SIG-M5 treated with dmso at 0.1 percent for 504 hours (cell line): Measurements from ENCODE around the gene CMKLR1.

ENCODE experiments used
- DNase-seq: peaks from one replicate; lab custom pipeline; 2025; ENCODE audit not compliant: unreplicated experiment; lab: John Stamatoyannopoulos, UW

The CMKLR1 gene

DNA sequence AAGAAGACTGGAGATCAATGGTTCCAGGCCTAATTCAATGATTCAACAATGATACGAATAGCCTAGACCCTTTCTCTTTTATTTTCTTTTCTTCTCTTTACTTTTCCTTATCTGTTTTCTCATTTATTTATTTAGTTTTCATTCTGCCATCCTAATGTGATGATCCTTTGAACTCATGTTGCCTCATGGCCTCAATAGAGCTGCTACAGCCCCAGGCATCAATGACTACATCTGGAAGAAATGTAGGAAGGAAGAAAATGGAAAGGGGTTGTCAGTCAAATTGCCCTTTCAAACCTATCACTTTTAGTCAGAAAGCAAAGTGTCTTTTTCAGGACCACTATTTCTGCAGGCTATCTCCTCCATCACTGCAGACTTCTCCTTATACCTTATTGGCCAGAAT, 69.9 kb downstream of the CMKLR1 start:
- DNase-seq = no peak

- DNase-seq = no peak
Measured at GRCh38 chr12:108268397-108268796, 70.7 kb downstream of the CMKLR1 start.

GRCh38 chr12:108267450-108267849, 71.7 kb downstream of the CMKLR1 start:
- no peak for DNase-seq

- no peak for DNase-seq
Measured at GRCh38 chr12:108266131-108266530, 73.0 kb downstream of the CMKLR1 start.

DNA sequence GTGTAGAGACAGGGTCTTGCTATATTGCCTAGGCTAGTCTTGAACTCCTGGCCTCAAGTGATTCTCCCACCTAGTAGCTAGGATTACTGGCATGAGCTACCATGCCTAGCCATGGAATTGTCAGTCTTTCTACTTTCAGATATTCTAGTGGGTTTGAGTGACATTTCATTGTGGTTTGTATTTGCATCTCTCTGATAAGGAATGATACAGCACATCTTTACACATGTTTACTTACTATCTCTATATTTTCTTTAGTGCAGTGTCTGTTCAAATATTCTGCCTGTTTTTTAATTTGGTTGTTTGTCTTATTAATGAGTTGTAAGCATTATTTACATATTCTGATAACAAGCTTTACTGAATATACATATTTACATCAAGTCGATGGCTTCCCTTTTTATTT, 73.6 kb downstream of the CMKLR1 start:
- DNase-seq = no peak

- DNase-seq = no peak
Measured at GRCh38 chr12:108260969-108261368, 78.1 kb downstream of the CMKLR1 start.

DNA sequence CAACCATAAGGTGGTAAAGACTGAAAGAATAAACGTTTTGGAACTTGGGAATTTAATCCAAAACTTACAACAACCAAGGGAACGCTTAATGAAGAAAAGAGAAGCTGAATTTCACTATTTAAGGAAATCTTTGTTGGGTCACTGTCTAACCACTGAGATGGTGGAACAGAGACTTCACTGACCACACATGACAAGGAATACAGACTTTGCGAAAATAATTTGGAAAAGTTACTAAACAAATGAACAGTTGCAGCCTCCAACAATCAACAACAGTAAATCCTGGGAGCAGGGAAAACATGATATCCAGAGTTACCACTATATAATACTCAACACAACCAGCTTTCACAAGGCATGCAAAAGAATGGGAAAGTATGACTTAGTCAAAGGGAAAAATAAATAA, 79.1 kb downstream of the CMKLR1 start:
- no peak for DNase-seq

GRCh38 chr12:108257610-108258106, 81.5 kb downstream of the CMKLR1 start:
- DNase-seq = no peak

- no peak for DNase-seq
Measured at GRCh38 chr12:108257004-108257403, 82.1 kb downstream of the CMKLR1 start.

DNA sequence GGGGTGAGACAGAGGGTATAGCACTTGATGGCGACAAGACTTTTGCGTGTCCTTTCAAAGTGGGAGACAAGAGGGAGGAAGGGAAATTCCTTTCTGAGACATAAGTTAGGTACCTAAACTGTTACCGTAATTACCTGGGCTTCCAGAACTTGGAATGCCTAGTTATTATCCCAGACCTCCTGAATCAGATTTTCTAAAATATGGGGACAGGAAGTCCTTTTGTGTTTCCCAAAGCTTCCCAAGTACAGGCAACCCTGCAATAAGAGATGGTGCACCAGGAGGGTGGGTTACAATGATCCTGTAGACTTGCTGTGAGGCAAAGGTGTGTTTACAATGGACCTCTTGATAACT, 83.9 kb downstream of the CMKLR1 start:
- no peak for DNase-seq

DNA sequence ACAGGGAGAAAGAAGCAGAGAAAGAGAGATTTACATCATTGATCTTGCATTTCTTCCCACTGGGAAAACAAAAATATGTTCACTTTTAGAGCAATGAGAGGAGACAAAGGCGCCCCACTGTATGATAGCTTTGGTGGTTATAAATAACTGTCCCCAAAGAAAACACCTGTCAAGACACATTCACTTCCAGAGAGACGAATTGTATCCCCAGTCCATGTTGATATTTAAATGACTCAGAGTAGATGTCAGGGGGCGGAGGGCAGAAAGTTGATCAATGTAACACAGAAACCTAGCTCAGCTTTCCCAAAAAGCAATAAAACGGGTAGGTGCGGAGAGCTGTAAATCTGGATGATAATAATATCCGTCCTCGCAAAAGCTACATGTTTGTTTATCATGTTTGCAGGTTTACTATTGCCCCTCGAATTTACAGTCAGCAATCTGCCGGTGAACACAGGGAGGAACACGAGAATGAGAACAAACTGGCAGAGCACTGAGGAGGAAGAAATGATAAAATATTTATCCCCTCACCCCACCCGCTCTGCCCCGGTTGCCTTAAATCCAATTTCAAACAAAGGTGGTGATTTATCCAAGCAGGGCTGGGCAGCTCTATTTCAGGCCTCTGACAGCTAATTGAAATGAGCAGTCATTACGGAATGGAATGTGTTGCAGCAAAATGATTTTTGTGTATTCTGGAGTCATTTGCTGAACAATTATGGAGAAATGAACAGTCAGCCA, 84.4 kb downstream of the CMKLR1 start:
- DNase-seq = no peak

DNA sequence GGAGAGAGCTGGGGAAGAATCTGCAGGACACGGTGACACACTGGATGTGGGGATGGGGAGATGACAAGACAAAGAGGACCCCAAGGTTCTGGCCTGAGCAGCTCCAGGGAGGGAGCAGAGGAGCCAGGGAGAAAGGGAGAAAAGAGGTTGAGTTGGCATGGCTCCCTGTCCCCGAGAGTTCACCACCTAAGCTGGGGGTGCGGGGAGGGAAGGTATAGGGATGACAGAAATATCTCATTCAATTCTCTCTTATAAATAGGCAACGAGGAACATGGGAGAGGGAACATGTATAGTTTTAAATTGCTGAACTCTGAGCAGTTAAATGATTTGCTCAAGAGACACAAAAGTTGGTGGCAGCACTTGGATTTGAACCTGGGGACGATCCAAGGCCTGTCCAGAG, 85.1 kb downstream of the CMKLR1 start:
- no peak for DNase-seq

GRCh38 chr12:108253540-108253939, 85.6 kb downstream of the CMKLR1 start:
- no peak for DNase-seq

GRCh38 chr12:108252523-108252922, 86.6 kb downstream of the CMKLR1 start:
- DNase-seq = no peak

GRCh38 chr12:108248011-108248410, 91.1 kb downstream of the CMKLR1 start:
- DNase-seq = no peak

DNA sequence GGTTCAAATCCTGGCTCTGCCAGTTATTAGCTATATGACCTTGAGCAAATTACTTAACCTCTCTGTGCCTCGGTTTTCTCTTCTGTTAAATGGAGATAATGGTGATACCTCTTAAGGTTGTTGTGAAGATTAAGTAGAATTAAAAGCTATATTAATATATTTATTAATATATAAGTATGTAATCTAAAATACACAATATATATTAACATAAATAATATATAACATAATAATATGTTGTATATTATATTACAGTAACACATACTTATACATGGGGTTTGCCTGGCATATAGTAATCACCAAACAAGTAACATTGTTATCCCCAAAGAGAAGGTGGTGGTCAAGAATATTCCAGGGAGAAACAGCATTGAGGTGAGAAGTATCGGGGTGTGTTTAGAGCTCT, 92.0 kb downstream of the CMKLR1 start:
- DNase-seq = no peak

DNA sequence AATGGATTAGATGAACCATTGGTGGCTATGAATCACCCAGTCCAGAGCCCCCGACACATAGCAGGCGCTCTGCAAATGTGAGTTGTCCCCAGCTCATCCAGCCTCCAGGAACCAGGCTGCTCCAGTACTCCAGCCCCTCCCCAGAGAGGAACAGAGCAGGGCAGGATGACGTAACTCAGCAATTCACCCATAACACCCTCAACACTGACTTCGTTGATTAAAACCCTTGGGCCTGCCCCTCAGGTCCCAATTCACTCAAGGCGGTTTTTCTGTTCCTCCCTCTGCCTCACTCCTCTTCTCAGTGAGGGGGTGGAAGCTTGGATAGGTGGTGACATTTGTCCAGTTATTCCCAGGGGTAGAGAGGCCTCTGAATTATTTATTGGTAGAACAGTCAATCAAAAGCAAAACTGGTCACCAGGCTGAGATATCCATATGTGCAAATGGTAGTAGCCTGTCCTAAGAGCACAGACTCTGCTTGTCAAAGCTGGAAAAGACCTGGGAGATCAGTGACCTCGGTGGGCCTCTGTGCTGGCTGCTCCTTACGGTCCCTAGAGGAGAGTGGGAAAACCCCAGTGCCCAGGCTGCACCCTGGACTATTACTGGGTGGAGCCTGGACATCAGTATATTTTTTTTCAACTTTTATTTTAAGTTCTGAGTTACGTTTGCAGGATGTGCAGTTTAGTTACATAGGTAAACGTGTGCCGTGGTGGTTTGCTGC, 97.0 kb downstream of the CMKLR1 start:
- no peak for DNase-seq

- no peak for DNase-seq
Measured at GRCh38 chr12:108240928-108241327, 98.2 kb downstream of the CMKLR1 start.

GRCh38 chr12:108240027-108240785, 98.9 kb downstream of the CMKLR1 start:
- no peak for DNase-seq

DNA sequence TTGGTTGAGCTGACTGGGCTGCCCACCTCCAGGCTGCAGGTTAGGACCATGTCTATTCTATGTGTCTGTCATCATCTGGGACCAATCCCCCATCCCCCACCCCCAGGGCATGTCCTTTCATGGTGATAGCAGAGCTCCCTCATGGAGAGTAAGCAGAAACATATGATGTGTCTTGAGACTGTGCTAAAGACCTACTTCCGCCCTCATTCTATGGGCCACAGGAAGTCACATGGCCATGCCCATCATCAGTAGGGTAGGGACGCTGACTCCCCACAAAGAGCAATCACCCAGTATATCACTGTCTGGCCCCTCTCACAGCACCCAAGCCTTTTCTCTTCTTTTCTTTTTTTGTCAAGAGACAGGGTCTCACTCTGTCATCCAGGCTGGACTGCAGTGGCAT, 99.7 kb downstream of the CMKLR1 start:
- DNase-seq = no peak

DNA sequence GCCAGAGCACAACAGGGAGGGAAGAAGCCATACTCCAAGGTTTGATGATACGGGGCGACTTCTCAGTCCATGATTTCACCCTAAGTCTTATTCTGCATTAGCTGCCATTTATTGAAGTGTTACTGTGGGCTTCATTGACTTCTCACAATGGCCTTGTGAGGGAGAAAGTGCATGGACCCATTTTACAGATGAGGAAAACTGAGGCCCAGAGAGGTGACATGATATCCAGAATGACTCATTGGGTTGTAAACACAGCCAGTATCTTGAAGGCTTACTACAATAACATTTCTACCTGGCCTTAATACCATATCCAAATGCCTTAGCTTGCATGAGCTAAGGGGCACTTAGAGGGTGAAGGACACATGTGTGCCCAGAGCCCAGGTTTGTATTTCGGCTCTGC, 100.6 kb downstream of the CMKLR1 start:
- no peak for DNase-seq
